ENCODE results near the gene SMIM38. TPM values are rescaled to one million over a fixed set of nuclear protein-coding genes. Genes with fewer than 3 reads are reported as not detected.
"Not testable (repeated sequence)": the region's sequence is repeated elsewhere in the genome, so short reads cannot be mapped to it uniquely, and the experiment has no call there.

Gene SMIM38
- polyA plus RNA-seq, 1 experiment = 0.09 TPM

GRCh38 chr11:69137151-69137844 is 18.4 kb upstream of the SMIM38 start:
- peaks cover 4% of the 10 kb centered on the region for H3K9me3 ChIP-seq (ENCODE audit: control insufficient read depth, insufficient read depth, low read length)
- no peak overlapping the region for H3K27ac ChIP-seq (ENCODE audit: low read depth, low read length)
- CTCF ChIA-PET = no interaction called here
- H3K4me3 ChIP-seq (ENCODE audit: low read depth, low read length) = no peak overlapping the region
- no peak for TF ChIP-seq CTCF (IDR thresholded peaks at IDR 0.05; ENCODE audit: low read depth, low read length)
- no peaks in the 10 kb centered on the region for H3K27me3 ChIP-seq (ENCODE audit: control insufficient read depth, insufficient read depth, low read length)
- POLR2A ChIA-PET = no interaction called here
- DNase-seq (ENCODE audit: low read depth, low spot score) = no peak

- ChIA-PET POLR2A (no interaction called here), CTCF (no interaction called here)
- Histone ChIP-seq H3K4me3 (ENCODE audit: low read depth, low read length) (no peak overlapping the region), H3K27me3 (ENCODE audit: control insufficient read depth, insufficient read depth, low read length) (no peaks in the 10 kb centered on the region), H3K27ac (ENCODE audit: low read depth, low read length) (no peak overlapping the region), H3K9me3 (ENCODE audit: control insufficient read depth, insufficient read depth, low read length) (peaks cover 4% of the 10 kb centered on the region)
- no peak for TF ChIP-seq CTCF (IDR thresholded peaks at IDR 0.05; ENCODE audit: low read depth, low read length)
- no peak for DNase-seq (ENCODE audit: low read depth, low spot score)
Measured at GRCh38 chr11:69138265-69138664, 17.5 kb upstream of the SMIM38 start.

- POLR2A ChIA-PET; H3K4me3 ChIP-seq (ENCODE audit: low read depth, low read length); H3K27me3 ChIP-seq (ENCODE audit: control insufficient read depth, insufficient read depth, low read length); H3K27ac ChIP-seq (ENCODE audit: low read depth, low read length); H3K9me3 ChIP-seq (ENCODE audit: control insufficient read depth, insufficient read depth, low read length); DNase-seq (ENCODE audit: low read depth, low spot score): not testable (repeated sequence)
- CTCF ChIA-PET = interaction anchor here (2.7 kb wide), 1 partner anchor 9 kb away, joined by 23 read pairs; no protein-coding TSS in a partner anchor
Measured at GRCh38 chr11:69140161-69140560, 15.6 kb upstream of the SMIM38 start.

- TF ChIP-seq CTCF (IDR thresholded peaks at IDR 0.05; ENCODE audit: low read depth, low read length) = no peak
- ChIA-PET CTCF (interaction anchor here (2.7 kb wide), 1 partner anchor 10 kb away, joined by 23 read pairs; no protein-coding TSS in a partner anchor), POLR2A (no interaction called here)
- DNase-seq (ENCODE audit: low read depth, low spot score) = no peak
- no peak overlapping the region for H3K4me3 ChIP-seq (ENCODE audit: low read depth, low read length)
- H3K9me3 ChIP-seq (ENCODE audit: control insufficient read depth, insufficient read depth, low read length) = peaks cover 4% of the 10 kb centered on the region
- H3K27me3 ChIP-seq (ENCODE audit: control insufficient read depth, insufficient read depth, low read length) = no peaks in the 10 kb centered on the region
- H3K27ac ChIP-seq (ENCODE audit: low read depth, low read length) = no peak overlapping the region
Measured at GRCh38 chr11:69140635-69141034, 15.1 kb upstream of the SMIM38 start.

- no peak for TF ChIP-seq CTCF (IDR thresholded peaks at IDR 0.05; ENCODE audit: low read depth, low read length)
- Histone ChIP-seq H3K27me3 (ENCODE audit: control insufficient read depth, insufficient read depth, low read length) (no peaks in the 10 kb centered on the region), H3K9me3 (ENCODE audit: control insufficient read depth, insufficient read depth, low read length) (peaks cover 4% of the 10 kb centered on the region), H3K27ac (ENCODE audit: low read depth, low read length) (no peak overlapping the region), H3K4me3 (ENCODE audit: low read depth, low read length) (no peak overlapping the region)
- POLR2A ChIA-PET = no interaction called here
- no peak for DNase-seq (ENCODE audit: low read depth, low spot score)
- CTCF ChIA-PET = no interaction called here
Measured at GRCh38 chr11:69141742-69142141, 14.0 kb upstream of the SMIM38 start.

All from AG04450 (cell line).